Breast epithelium (tissue), 3 donors: ENCODE measurements around the gene S100A14.

Experiments
- CTCF ChIP-seq, 3 donors: fragments of 450-650 bp; IDR thresholded peaks; one replicate each; pipeline ENCODE4 v1.5.1; 2016 to 2017; ENCODE audit warnings: antibody characterized with exemption in 3 of 3, mild to moderate bottlenecking in 3 of 3, moderate library complexity in 3 of 3
- POLR2A ChIP-seq: fragments of 450-650 bp; IDR thresholded peaks from one replicate; pipeline ENCODE4 v1.6.1; 2016; ENCODE audit warnings: antibody characterized with exemption, mild to moderate bottlenecking, moderate library complexity
- POLR2AphosphoS5 ChIP-seq, 3 donors: sonication (generic); formaldehyde crosslinking; IDR thresholded peaks; one replicate each; pipeline ENCODE4 v1.6.1; 2017; ENCODE audit warnings: antibody characterized with exemption in 3 of 3

GRCh38 chr1:153610811-153611301 is 5.3 kb downstream of the S100A14 start:
- TF ChIP-seq CTCF (IDR thresholded peaks at IDR 0.05), result no peak
- peak in 1 of 3 donors; percentile 20 for TF ChIP-seq POLR2AphosphoS5 (IDR thresholded peaks at IDR 0.05)
- TF ChIP-seq POLR2A, result no peak
